ENCODE results near the gene LRRN4CL. TPM values are rescaled to one million over a fixed set of nuclear protein-coding genes. Genes with fewer than 3 reads are reported as not detected.

LRRN4CL gene
- total and polyA plus RNA-seq, 9 of the 15 experiments (the other 6 are each of a cell fraction or from before 2014, with no cell fraction given): 0.03 to 0.11 (median 0.05) TPM; not detected in 4

DNA sequence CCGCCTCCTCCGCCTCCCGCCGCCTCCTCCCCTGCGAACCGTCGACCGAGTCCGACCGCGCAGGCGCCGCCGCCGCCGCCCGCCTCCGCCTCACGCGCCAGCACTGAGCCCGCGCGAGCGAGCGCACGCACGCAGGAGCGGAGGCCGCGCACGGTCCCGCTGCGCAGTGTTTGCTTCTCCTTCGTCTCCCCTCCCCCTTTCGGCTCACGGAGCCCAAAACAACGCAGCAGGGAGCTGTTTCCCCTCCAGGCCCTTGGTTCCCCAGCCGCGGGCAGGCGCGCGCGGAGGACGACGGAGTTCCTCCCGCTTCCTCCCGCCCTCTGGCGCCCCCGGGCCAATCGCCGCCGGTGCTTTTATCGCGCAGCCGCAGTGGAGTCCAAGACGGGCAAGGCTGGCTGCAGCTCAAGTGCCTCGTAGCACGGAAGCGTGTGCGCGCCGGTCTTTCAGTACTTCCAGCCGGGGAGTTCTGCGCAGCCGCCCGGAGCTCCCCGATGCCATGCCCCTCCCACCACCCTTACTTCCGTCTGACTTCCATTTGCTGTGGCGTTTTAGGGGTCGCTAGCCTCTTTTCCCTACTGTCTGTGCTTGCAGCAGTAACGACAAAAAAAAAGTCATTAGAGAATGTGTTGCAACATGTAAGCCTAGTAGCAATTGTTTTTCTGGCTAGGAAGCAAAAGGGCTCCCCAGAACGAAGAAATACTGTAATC lies 38.0 kb upstream of the LRRN4CL start, which contains the start of gene HNRNPUL2 (continued):
- TF ChIP-seq, protein P1, sequence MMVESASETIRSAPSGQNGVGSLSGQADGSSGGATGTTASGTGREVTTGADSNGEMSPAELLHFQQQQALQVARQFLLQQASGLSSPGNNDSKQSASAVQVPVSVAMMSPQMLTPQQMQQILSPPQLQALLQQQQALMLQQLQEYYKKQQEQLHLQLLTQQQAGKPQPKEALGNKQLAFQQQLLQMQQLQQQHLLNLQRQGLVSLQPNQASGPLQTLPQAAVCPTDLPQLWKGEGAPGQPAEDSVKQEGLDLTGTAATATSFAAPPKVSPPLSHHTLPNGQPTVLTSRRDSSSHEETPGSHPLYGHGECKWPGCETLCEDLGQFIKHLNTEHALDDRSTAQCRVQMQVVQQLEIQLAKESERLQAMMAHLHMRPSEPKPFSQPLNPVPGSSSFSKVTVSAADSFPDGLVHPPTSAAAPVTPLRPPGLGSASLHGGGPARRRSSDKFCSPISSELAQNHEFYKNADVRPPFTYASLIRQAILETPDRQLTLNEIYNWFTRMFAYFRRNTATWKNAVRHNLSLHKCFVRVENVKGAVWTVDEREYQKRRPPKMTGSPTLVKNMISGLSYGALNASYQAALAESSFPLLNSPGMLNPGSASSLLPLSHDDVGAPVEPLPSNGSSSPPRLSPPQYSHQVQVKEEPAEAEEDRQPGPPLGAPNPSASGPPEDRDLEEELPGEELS (CRISPR knock-in tag; IDR thresholded peaks at IDR 0.05; ENCODE audit: borderline replicate concordance): no peak
- peak; percentile 33 for TF ChIP-seq TAF9B (IDR thresholded peaks at IDR 0.05; ENCODE audit: partially characterized antibody)
- TF ChIP-seq, protein P2, sequence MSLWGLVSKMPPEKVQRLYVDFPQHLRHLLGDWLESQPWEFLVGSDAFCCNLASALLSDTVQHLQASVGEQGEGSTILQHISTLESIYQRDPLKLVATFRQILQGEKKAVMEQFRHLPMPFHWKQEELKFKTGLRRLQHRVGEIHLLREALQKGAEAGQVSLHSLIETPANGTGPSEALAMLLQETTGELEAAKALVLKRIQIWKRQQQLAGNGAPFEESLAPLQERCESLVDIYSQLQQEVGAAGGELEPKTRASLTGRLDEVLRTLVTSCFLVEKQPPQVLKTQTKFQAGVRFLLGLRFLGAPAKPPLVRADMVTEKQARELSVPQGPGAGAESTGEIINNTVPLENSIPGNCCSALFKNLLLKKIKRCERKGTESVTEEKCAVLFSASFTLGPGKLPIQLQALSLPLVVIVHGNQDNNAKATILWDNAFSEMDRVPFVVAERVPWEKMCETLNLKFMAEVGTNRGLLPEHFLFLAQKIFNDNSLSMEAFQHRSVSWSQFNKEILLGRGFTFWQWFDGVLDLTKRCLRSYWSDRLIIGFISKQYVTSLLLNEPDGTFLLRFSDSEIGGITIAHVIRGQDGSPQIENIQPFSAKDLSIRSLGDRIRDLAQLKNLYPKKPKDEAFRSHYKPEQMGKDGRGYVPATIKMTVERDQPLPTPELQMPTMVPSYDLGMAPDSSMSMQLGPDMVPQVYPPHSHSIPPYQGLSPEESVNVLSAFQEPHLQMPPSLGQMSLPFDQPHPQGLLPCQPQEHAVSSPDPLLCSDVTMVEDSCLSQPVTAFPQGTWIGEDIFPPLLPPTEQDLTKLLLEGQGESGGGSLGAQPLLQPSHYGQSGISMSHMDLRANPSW (CRISPR knock-in tag; IDR thresholded peaks at IDR 0.05): peak; percentile 82; the same call in 1 of the 2 replicates
- TF ChIP-seq, protein P3, sequence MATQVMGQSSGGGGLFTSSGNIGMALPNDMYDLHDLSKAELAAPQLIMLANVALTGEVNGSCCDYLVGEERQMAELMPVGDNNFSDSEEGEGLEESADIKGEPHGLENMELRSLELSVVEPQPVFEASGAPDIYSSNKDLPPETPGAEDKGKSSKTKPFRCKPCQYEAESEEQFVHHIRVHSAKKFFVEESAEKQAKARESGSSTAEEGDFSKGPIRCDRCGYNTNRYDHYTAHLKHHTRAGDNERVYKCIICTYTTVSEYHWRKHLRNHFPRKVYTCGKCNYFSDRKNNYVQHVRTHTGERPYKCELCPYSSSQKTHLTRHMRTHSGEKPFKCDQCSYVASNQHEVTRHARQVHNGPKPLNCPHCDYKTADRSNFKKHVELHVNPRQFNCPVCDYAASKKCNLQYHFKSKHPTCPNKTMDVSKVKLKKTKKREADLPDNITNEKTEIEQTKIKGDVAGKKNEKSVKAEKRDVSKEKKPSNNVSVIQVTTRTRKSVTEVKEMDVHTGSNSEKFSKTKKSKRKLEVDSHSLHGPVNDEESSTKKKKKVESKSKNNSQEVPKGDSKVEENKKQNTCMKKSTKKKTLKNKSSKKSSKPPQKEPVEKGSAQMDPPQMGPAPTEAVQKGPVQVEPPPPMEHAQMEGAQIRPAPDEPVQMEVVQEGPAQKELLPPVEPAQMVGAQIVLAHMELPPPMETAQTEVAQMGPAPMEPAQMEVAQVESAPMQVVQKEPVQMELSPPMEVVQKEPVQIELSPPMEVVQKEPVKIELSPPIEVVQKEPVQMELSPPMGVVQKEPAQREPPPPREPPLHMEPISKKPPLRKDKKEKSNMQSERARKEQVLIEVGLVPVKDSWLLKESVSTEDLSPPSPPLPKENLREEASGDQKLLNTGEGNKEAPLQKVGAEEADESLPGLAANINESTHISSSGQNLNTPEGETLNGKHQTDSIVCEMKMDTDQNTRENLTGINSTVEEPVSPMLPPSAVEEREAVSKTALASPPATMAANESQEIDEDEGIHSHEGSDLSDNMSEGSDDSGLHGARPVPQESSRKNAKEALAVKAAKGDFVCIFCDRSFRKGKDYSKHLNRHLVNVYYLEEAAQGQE (IDR thresholded peaks at IDR 0.05; ENCODE audit: borderline replicate concordance): no peak
- TF ChIP-seq, protein P3 (CRISPR knock-in tag; IDR thresholded peaks at IDR 0.05; ENCODE audit: low read depth): peak; percentile 38; the same call in 1 of the 2 replicates
- TF ChIP-seq ZNF780A (CRISPR knock-in tag; IDR thresholded peaks at IDR 0.05): no peak

All from K562 (cell line).